8988T (cell line): ENCODE measurements around the gene MISFA.
"Not testable (repeated sequence)": the region's sequence is repeated elsewhere in the genome, so short reads cannot be mapped to it uniquely, and the experiment has no call there.

ENCODE experiments used
- DNase-seq: peaks from one replicate; pipeline ENCODE4 v3.0.0; 2011

MISFA gene

DNA sequence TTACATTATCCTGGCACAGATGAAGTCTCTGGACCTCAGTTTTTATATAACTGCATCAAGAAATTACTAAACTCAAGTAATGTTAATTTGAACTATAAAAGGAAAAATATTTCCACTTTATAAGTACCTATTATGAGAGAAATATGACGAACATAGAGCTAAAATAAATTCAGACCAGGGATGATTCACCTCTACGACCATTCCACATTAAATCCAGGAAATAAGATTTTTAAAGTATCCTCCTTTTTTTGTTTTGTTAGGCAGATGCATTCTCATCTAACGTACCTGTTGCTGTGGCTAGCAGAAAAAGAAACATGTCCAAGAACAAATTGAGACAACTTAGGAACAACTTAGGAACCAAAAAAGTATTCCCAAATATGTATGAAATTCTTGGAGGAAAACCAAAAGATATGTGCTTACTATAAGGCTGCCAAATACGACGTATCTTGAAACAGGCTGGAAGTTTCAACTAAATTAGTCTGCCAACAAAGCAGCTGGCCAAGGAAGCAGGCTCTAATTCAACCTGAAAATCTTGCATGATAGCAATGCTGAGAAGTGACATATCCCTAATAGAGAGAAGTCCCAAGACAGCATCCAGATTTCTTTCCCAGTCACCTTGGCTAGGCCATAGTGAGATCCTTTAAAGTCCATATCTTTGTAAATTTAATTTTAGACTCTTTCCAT, 18.9 kb downstream of the MISFA start:
- DNase-seq, result no peak

- no peak for DNase-seq
Measured at GRCh38 chr11:18623707-18624106, 24.1 kb downstream of the MISFA start.

GRCh38 chr11:18624161-18624560, 24.6 kb downstream of the MISFA start:
- DNase-seq, result no peak

- DNase-seq, result no peak
Measured at GRCh38 chr11:18632841-18633240, 33.3 kb downstream of the MISFA start.

DNA sequence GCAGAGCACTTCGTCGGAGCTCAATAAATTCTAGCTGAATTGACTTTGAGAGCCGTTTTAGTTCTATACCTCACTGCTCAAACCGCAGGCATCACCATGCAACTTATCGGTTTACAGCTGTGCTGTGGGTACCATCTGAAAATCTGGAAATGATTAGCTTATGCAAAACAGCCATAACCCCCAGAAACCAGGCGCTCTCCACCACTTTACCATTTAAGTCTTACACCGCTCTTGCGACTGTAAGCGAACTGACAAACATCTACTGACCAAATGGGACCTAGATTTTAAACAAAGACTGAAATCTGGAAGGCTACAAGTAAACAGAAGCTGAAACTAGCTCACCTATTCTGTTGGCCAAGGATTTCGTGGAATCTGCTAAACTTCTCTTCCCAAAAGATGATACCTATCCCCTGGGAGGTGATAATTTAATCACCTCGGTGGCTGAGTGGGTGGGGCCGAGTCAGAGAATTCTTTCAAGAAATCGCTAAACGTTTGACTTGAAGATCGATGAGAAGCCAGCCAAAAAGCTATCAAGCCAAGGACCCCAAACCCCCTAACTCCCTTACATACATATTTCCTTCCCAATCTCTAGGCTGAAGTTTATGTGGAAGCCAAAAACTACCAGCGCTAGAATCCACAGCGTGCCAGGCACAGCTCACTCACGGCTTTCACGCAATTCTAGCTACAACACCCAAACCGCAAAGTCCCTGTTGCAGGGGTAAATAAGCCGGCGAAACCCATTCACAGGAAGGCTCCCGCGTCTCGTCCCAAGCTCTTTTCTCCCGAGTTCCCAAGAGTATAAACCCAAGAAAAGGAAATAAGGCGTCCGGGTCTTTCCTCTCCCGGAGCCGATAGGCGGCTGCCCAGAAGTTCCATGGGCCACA, 33.9 kb downstream of the MISFA start:
- no peak for DNase-seq

DNA sequence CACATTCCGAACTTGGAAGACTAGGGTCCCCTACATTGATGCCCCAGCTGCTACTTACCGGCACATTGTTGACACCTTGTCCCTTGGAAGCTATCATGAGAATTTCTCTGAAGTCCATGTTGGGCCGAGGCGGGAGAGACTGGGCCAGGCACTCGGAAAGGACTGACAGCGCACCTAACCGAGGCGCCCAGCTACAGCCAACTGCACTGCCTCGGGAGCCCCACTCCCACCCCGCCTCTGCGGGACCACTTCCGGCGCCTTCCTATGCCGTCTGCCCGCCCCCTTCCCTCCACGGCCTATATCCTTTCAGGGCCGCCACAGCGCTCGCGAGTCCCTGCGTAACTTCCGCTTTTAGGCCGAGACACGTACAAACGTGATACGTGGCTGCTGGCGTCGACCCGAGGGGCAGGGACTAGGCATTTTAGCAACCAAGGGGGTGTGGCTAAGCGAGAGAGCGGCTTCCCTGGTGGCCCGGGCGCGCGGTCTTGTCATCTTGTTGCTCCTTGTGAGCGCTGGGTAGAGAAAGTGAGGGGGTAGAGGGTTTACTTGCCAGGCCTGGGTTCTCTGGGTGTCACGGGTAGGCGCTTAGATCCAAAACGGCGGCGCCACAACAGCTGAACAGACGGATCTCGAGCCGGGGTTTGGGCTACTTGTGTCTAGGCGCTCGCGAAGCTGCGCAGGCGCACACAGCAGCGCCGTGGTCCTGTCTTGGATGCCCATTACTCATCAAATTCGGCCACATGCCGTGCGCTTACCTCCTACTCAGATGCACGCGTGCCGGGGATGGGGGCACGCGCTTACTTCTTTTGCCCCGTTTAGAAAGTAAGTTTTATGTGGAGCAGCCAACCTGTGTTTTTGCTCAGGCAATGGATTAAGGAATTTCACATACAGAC, 34.8 kb downstream of the MISFA start, which contains the start of gene SPTY2D1:
SPTY2D1 (minus strand) TSS at position 203 of the 893 bp plus-strand sequence; CDS start at position 118, 85 bp downstream.
- peak; percentile 81 for DNase-seq

GRCh38 chr11:18641677-18642076, 42.1 kb downstream of the MISFA start:
- no peak for DNase-seq

DNA sequence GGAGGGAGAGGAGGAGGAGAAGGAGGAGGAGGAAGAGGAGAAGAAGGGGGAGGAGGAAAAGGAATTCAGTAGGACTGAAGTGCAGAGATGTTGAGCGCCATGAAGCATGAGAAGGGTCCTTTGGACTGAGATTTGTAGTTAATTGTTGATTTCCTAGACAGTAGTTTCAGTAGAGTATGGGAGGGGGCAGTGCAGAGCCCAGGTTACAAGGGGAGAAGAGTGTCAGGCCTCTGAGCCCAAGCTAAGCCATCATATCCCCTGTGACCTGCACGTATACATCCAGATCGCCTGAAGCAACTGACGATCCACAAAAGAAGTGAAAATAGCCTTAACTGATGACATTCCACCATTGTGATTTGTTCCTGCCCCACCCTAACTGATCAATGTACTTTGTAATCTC, 43.4 kb downstream of the MISFA start:
- DNase-seq, result not testable (repeated sequence)

GRCh38 chr11:18650353-18650752, 50.8 kb downstream of the MISFA start:
- DNase-seq, result no peak

DNA sequence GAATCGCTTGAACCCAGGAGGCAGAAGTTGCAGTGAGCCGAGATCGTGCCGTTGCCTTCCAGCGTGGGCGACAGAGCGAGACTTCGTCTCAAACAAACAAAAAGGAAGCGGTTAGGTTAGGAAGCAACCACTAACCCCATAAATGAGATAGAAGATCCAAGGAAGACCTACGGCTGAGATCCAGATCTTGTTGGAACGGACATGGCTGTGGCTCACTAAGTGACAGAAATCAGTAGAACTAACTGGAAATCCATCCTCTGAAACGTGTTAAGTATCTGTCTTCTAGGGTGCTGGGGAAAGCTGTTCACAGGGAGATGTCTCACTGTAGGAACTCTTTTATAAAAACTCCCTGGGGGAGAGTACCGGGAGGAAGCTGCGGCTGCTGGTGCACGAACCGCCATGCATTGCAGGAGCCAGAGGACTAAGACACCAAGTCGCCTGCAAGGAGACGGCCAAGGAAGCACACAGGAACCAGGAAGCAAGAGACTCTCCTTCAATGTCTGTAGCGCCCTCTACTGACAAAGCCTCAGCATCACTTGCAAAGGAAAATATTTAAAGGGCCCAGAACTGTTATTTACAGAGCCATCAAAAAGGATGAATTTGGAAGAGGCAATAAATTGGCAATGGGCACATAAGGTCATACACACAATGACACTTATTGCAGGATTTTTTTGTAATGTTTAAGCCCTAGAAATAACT, 51.4 kb downstream of the MISFA start:
- peak; percentile 42 for DNase-seq
